Endodermal cell (in vitro differentiated cells): ENCODE results near the gene SHE. TPM values are rescaled to one million over a fixed set of nuclear protein-coding genes. Genes with fewer than 3 reads are reported as not detected.

ENCODE experiments used
- DNase-seq: peaks from one replicate; pipeline ENCODE4 v3.0.0-alpha.2; 2017
- H3K27ac ChIP-seq: 2 replicates; pipeline ENCODE4 v1.5.1; 2013; ENCODE audit warnings: mild to moderate bottlenecking, low read depth, low read length, moderate library complexity
- H3K27me3 ChIP-seq: 2 replicates; pipeline ENCODE4 v1.6.1; 2013; ENCODE audit warnings: mild to moderate bottlenecking, low read length, moderate library complexity; ENCODE audit not compliant: insufficient read depth, control insufficient read depth, poor library complexity, severe bottlenecking
- H3K36me3 ChIP-seq: 2 replicates; pipeline ENCODE4 v1.7.0; 2013; ENCODE audit warnings: mild to moderate bottlenecking, low read length, moderate library complexity; ENCODE audit not compliant: control insufficient read depth, insufficient read depth
- H3K4me1 ChIP-seq: one replicate; pipeline ENCODE4 v1.7.0; 2013; ENCODE audit warnings: low read length; ENCODE audit not compliant: control insufficient read depth, insufficient read depth
- H3K4me3 ChIP-seq: 2 replicates; pipeline ENCODE4 v1.5.1; 2013; ENCODE audit warnings: mild to moderate bottlenecking, low read length, moderate library complexity
- H3K9ac ChIP-seq: 2 replicates; pipeline ENCODE4 v1.6.1; 2013; ENCODE audit warnings: mild to moderate bottlenecking, low read length, moderate library complexity; ENCODE audit not compliant: poor library complexity, severe bottlenecking; ENCODE audit errors: extremely low read depth
- H3K9me3 ChIP-seq: 2 replicates; pipeline ENCODE4 v1.6.1; 2013; ENCODE audit warnings: mild to moderate bottlenecking, low read length, moderate library complexity; ENCODE audit not compliant: control insufficient read depth
- H3K27ac Mint-ChIP-seq: 2 replicates; pipeline ENCODE4 v1.8.0; 2020; ENCODE audit warnings: mixed read lengths
- H3K27me3 Mint-ChIP-seq: 2 replicates; pipeline ENCODE4 v1.8.0; 2021; ENCODE audit warnings: mild to moderate bottlenecking, mixed read lengths; ENCODE audit not compliant: insufficient read depth
- H3K36me3 Mint-ChIP-seq: 2 replicates; pipeline ENCODE4 v1.8.0; 2020; ENCODE audit warnings: low read depth, mixed read lengths
- H3K4me1 Mint-ChIP-seq: 2 replicates; pipeline ENCODE4 v1.8.0; 2020; ENCODE audit warnings: mixed read lengths
- H3K4me3 Mint-ChIP-seq: 2 replicates; pipeline ENCODE4 v1.8.0; 2020; ENCODE audit warnings: mild to moderate bottlenecking, moderate library complexity, mixed read lengths
- H3K9me3 Mint-ChIP-seq: 2 replicates; pipeline ENCODE4 v1.8.0; 2020; ENCODE audit warnings: mild to moderate bottlenecking, mixed read lengths
- WGBS, 2 experiments: methylation state at CpG; one replicate each; pipeline versions ENCODE4 v1.1.5 to v1.1.7; 2013; ENCODE audit warnings: missing lambda C conversion rate in 2 of 2, mixed read lengths in 1 of 2; ENCODE audit not compliant: insufficient coverage in 1 of 2, insufficient read length in 1 of 2; 5-methylcytosine and 5-hydroxymethylcytosine counted together
- total RNA-seq, 2 donors: library from RNA; stranded (reverse); fragmentation: NEBNext Ultra II Directional in 1 of 2; extraction: Animal tissue kit (Norgen Biotek cat#: 25700) in 1 of 2; gene quantifications; 2 replicates in 1 of 2; 3 replicates in 1 of 2; pipeline ENCODE4 v1.2.1, GENCODE V29; 2021
- TF ChIP-seq, protein P1 (sequence below): fragments of 200-600 bp; sonication (generic); conservative IDR thresholded peaks from 2 replicates; pipeline ENCODE4 v1.5.0; 2021; ENCODE audit warnings: antibody characterized with exemption, mild to moderate bottlenecking

The SHE gene
- total RNA-seq, 2 donors from 2014 or later = 0.24 to 0.35 TPM

DNA sequence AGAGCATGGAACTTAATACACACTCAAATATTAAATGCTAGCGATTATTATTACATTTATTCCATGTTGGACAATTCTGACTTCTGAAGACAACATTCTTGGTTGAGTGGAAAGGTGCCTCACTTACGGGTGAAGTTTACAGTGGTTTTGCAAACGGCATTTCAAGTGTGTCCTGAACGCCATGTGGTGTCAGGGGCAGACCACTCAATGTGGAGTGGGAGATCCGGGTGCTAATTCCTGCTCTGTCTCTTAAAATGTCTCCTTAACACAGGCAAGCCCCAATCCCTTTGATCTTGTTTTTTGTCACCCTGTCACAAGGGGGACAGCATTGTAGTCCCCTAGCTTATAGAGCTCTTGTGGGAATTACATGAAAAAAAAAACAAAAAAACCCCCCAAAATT lies 5.8 kb downstream of the SHE start:
- WGBS, 2 experiments = 72 to 88% methylated on average over 3 to 5 of the region's 5 CpGs
- Histone ChIP-seq H3K9ac (no peak overlapping the region), H3K4me3 (no peak overlapping the region), H3K36me3 (no peaks in the 10 kb centered on the region), H3K27me3 (peaks cover 30% of the 10 kb centered on the region), H3K4me1 (peaks cover 11% of the 10 kb centered on the region), H3K9me3 (no peaks in the 10 kb centered on the region), H3K27ac (no peak overlapping the region)
- peaks cover 35% of the 10 kb centered on the region for H3K27me3 Mint-ChIP-seq
- no peak overlapping the region for H3K4me3 Mint-ChIP-seq
- no peaks in the 10 kb centered on the region for H3K36me3 Mint-ChIP-seq
- H3K4me1 Mint-ChIP-seq = peaks cover 34% of the 10 kb centered on the region
- no peaks in the 10 kb centered on the region for H3K9me3 Mint-ChIP-seq
- H3K27ac Mint-ChIP-seq = no peak overlapping the region
- peak; percentile 29 for DNase-seq
- TF ChIP-seq, protein P1, sequence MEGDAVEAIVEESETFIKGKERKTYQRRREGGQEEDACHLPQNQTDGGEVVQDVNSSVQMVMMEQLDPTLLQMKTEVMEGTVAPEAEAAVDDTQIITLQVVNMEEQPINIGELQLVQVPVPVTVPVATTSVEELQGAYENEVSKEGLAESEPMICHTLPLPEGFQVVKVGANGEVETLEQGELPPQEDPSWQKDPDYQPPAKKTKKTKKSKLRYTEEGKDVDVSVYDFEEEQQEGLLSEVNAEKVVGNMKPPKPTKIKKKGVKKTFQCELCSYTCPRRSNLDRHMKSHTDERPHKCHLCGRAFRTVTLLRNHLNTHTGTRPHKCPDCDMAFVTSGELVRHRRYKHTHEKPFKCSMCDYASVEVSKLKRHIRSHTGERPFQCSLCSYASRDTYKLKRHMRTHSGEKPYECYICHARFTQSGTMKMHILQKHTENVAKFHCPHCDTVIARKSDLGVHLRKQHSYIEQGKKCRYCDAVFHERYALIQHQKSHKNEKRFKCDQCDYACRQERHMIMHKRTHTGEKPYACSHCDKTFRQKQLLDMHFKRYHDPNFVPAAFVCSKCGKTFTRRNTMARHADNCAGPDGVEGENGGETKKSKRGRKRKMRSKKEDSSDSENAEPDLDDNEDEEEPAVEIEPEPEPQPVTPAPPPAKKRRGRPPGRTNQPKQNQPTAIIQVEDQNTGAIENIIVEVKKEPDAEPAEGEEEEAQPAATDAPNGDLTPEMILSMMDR = no peak

DNA sequence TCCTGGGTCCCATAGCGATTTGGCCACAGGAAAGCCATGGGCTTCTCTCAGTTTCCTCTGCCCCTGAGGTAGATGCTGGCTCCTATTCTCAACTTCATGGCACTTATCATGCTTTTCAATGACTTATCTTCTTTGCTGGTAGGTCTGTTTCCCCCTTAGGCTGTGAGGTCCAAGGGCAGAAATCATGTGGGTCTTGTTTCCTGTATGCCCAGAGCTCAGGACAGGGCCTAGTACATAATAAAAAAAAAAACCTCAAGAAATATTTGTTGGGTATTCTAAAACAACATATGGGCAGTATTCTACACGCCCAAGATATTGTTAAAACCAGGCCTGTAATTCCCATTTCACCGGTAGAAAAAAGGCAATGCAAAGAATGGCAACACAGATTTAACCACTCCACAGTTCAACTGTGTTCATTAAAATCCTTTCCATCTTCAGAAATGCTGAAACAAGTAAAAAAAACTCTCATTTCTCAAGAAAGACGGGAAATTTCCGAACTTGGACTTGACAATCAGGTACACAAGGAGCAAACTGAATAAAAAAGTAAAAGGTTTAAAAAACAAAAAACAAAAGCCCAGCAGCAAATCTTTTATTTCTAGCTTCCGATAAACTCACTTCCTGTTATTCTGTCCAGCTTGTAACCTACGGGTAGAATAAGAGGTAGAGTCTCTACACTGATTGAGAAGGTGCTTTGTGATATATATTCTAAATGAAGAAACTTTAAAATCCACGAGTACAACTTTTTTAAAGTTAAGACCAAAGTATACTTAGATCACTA lies 6.5 kb downstream of the SHE start:
- Mint-ChIP-seq H3K36me3 (no peaks in the 10 kb centered on the region), H3K27ac (no peak overlapping the region), H3K27me3 (peaks cover 34% of the 10 kb centered on the region), H3K4me1 (peaks cover 37% of the 10 kb centered on the region), H3K4me3 (no peak overlapping the region), H3K9me3 (no peaks in the 10 kb centered on the region)
- 91 to 92% methylated on average over 4 to 8 of the region's 8 CpGs for WGBS, 2 experiments
- TF ChIP-seq, protein P1 = no peak
- peak; percentile 9 for DNase-seq
- Histone ChIP-seq H3K27me3 (peaks cover 23% of the 10 kb centered on the region), H3K4me3 (no peak overlapping the region), H3K36me3 (no peaks in the 10 kb centered on the region), H3K9me3 (no peaks in the 10 kb centered on the region), H3K9ac (no peak overlapping the region), H3K27ac (no peak overlapping the region), H3K4me1 (peaks cover 11% of the 10 kb centered on the region)

DNA sequence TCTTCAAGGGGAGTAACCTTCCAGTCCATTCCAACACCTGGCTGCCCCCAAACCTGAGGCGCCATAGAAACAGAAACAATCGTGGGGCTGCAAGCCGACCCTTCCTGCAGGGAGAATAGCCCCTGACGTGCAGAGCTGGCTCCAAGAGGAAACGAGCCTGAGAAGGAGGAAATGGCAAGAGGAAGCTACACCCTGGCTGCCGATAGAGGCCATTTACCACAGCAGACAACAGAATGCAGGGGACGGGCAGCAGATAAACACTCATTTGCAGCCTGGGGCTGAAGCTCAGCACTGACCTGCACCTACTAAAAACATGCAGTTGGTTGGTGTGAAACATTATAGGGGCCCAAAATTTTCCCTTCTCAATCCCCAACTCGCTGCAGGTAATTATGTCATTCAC lies 8.9 kb downstream of the SHE start:
- H3K27me3 ChIP-seq = no peaks in the 10 kb centered on the region
- H3K4me1 ChIP-seq = peaks cover 19% of the 10 kb centered on the region
- Mint-ChIP-seq H3K4me3 (peak overlapping the region; percentile 12), H3K4me1 (peaks cover 52% of the 10 kb centered on the region), H3K36me3 (no peaks in the 10 kb centered on the region), H3K9me3 (no peaks in the 10 kb centered on the region), H3K27me3 (peaks cover 12% of the 10 kb centered on the region), H3K27ac (no peak overlapping the region)
- H3K27ac ChIP-seq = no peak overlapping the region
- no peaks in the 10 kb centered on the region for H3K36me3 ChIP-seq
- peak; percentile 76 for DNase-seq
- 35 to 44% methylated on average over 7 to 8 of the region's 8 CpGs for WGBS, 2 experiments
- H3K9ac ChIP-seq = no peak overlapping the region
- peak overlapping the region; percentile 51 for H3K4me3 ChIP-seq
- H3K9me3 ChIP-seq = no peaks in the 10 kb centered on the region
- TF ChIP-seq, protein P1 = peak; percentile 16
